IMR-90 (cell line): ENCODE measurements around the gene MYADML2. TPM values are rescaled to one million over a fixed set of nuclear protein-coding genes. Genes with fewer than 3 reads are reported as not detected.

Experiments used
- RCOR1 ChIP-seq: IDR thresholded peaks from 2 replicates; pipeline ENCODE4 v1.6.1; 2012; ENCODE audit warnings: mild to moderate bottlenecking, low read length, improper control_type of control experiment; ENCODE audit not compliant: insufficient replicate concordance
- polyA plus RNA-seq, 3 experiments: library from polyadenylated mRNA; depleted of rRNA; stranded (reverse); fragments of >200 nt; gene quantifications; 2 replicates each; pipeline ENCODE4 v1.2.3, GENCODE V29; 2012; ENCODE audit warnings: low replicate concordance in 1 of 3
- total RNA-seq: library from RNA; depleted of rRNA; stranded (reverse); fragments of >200 nt; gene quantifications from 2 replicates; pipeline ENCODE4 v1.2.3, GENCODE V29; 2012
- TF ChIP-seq, protein P1 (sequence below): fragments of 150-350 bp; IDR thresholded peaks from 2 replicates; pipeline ENCODE4 v1.6.1; 2017; ENCODE audit warnings: mild to moderate bottlenecking, antibody characterized with exemption, low read length, low read depth

The MYADML2 gene
- total and polyA plus RNA-seq, 2 of the 4 experiments (the other 2 are of a cell fraction) = not detected

DNA sequence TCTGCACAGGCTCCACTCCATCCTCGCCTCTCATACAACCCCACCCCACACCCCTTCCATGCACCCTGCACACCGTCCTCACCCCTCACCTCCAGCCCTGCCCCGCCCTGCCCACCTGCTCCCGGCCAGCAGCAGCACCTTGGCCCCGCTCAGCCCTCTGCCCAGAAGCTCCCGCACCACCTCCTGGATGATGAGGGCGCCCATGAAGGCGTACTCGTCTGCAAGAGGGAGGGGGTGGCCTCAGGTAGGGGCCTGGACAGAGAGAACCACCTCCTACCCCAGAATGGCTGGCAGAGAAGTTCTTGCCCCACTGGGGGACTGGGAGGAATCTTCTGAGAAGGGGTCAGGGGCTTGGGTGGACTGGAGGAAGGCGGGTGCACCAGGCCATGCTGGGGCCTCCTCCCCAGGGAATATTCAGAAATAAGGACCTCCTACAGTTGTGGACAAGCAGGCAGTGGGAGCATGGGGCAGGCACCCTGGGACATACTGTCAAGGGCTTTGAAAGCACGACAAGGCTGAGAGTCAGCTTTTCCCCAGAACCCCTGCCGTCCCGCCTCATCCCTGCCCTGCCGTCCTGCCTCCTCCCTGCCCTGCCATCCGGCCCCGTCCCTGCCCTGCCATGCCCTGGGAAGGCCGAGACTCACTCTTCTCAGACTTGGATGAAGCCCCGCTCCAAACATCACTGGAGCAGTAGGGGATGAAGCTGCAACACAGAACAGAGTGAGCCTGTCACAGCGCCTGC is 10.8 kb upstream of the MYADML2 start (continued):
- TF ChIP-seq, protein P1, sequence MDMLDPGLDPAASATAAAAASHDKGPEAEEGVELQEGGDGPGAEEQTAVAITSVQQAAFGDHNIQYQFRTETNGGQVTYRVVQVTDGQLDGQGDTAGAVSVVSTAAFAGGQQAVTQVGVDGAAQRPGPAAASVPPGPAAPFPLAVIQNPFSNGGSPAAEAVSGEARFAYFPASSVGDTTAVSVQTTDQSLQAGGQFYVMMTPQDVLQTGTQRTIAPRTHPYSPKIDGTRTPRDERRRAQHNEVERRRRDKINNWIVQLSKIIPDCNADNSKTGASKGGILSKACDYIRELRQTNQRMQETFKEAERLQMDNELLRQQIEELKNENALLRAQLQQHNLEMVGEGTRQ = no peak
- TF ChIP-seq RCOR1 = no peak
